DMS79 treated with DMSO at 0.1 percent for 48 hours (cell line): ENCODE measurements around the gene SCN4B.

ENCODE experiments used
- DNase-seq: peaks from one replicate; lab custom pipeline; 2025; lab: John Stamatoyannopoulos, UW

The SCN4B gene

DNA sequence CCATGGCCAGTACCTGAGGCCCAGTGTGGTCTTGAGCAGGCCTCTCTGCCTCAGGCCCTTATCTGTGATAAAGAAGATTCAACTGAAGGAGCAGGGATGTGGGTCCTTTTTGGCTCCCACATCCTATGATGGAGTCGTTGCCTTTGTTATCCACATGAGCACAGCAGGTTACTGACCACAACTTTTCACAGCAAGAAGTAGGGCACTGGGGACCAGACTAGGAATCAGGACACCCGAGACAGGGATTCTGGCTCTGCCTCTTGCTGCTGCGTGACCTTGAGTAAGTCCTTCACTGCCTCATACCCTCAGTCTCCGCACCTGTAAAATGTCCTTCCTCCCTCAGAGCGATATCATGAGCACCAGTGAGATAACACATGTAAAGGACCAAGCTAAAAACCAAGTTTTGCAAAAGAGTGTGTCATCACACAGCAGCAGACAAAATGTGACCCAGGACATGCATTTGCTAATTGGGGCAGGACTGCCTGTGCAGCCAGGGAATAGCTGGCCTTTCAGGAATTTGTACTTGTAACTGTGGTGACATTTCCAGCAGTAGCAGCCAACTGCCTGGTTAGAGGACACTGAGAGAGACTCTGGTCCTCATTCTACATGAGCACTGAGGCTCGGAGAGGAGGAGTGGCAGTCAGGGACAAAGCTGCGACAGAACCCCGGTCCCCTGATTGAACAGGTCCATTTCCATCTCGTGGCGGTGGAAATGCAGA is 52.6 kb downstream of the SCN4B start:
- DNase-seq, result no peak

DNA sequence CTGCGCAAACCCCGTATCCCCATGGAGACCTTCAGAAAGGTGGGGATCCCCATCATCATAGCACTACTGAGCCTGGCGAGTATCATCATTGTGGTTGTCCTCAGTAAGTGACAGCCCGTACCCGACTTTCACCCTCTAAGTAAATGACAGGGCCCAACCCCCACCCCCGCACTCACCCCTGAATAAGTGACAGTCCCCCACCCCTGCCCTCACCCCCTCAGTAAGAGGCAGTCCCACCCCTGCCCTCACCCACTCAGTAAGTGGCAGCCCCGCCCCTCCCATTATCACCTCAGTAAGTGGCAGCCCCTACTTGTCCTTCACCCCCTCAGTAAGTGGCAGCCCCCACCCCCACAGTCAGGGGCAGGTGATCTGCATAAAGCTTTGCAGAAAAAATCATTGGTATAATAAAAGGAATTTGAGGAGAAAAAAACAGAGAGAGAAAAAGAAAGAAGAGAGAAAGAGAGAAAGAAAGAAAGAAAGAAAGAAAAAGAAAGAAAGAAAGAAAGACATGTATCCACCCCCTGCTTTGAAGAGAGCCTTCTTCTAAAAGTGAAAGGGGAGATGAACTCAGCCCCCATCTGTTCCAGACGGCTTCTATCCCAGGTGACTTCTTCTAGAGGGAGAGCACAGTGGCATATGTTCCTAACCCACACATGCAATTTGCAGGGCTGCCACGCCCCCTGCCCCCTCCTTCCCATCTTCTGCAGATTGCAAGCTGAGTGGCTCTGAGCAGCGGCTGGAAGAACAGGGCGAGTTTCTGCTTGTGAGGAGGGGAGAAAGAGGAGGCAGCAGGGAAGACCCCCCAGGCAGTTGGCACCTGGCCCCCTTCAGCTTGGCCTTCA is 53.4 kb downstream of the SCN4B start:
- DNase-seq, result peak; percentile 71

DNA sequence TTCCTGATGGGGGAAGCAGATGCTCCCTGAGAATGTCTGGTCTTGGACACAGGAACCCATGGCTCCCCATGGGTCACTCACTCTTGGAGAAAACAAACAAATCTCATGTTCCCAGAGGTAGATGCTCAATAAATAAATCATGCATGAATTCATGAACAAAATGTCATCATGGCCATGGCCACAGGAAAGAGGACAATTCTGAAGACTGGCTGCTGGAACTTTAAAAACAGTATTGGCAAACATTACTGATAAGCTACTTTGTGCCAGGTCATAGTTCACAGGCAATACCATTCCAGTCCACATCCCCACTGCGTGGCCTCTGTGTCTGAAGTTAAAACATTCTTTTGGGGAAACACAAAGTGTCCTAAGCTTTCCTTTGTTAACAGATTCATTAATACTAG is 56.7 kb downstream of the SCN4B start:
- DNase-seq, result no peak

DNA sequence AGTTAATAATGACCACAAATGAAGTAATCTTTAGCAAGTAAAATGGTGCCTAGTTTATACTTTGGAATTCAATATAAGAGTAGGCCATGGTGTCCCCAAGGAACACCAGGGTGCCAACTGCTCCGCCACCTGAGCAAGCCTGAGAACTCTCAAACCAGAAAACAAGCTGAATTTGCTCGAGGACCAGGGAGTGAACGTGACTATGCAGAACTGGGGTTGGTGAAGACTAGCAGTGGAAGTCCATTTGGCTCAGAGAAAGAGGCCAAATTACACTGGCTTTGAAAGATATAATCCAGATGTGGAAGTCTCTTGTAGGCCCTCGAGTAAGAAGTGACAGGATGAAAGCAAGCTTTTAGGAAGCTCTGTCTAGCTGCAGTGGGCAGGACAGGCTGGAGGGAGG is 57.1 kb downstream of the SCN4B start:
- DNase-seq, result no peak

DNA sequence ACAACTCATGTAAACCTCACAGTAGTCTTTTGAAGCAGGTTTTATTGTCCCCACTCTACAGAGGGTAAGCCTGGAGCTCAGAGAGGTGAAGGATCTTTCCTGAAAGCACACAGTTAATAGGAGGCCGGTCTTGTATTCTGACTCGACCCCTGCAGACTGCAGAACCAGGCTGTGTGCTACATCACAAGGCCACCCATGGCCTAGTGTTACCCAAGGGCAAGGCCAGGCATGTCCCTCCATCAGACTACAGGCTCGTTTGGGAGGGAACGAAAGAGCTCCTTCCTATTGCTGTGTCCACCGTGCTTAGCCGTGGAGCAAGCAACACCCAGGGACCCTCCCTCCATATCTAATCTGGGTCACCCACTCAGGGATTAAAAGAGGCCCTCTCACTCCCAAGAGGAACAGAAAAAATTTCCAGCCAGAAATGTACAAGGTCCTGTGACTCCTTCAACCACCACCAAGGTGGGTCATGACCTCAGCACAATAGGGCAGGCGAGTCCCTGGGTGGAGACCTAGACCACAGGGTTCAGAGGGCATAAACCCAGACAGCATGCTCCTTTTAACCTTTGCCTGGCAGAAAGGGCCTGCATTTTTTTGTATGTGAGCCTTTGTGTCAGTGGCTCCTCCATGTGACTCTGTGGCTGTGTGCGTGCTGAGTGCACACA is 59.6 kb downstream of the SCN4B start:
- no peak for DNase-seq

DNA sequence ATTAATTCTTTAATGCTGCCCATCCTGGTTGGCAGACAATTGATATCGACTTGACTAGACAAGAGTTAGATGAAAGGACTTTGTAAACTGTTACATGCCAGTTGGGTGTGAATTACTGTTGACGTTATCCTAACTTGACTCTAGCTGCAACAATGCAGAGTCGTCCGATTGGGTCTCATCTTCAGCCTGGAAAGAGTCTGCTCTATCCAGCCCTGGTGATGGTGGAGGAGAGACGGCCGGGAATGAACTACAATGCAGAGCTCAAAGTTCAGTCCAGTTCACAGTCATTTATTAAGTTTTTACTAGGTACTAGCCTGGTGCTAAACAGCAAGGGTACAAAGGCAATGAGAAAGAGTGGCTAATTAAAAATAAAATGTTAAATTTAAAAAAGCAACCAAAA is 60.9 kb downstream of the SCN4B start:
- DNase-seq, result no peak

DNA sequence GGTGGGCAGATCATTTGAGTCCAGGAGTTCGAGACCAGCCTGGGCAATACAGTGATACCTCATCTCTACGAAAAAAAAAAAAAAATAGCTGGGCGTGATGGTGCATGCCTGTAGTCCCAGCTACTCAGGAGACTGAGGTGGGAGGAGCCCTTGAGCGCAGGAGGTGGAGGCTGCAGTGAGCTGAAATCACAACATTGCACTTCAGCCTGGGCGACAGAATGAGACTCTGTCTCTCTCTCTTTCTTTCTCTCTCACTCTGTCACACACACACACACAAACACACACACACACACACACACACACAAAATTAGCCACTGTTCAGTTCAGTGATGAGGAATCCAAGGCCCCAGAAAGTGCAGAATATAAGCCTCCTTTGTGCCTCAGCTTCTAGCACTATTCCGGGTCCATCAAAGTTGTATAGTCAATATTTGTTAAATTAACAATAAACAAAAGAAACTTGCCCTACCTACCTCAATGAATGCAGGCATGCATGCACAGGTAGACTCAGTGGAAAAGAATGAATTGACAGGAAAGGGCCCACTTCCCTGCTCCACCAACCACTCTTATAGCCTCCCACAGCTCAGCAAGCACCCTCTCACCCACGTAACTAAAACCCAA is 62.0 kb downstream of the SCN4B start:
- DNase-seq, result no peak

DNA sequence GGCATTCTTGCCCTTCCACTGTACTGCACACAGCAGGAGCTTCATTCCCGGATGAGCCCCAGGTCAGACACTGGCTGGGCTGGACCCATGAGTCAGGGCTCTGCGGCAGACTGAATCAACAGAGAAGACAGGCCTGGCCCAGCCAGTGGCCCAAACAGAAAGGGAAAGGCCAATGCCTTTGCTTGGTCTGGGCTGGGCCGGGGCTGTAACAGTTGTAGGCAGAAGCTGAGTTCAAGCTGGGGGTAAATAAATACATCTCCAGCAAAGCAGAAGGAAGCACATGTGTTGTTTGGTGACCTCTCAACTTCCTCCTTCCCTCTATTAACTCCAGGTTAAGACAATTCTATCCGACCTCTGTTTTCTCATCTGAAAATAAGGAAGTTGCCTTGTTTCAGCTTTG is 64.1 kb downstream of the SCN4B start:
- no peak for DNase-seq

DNA sequence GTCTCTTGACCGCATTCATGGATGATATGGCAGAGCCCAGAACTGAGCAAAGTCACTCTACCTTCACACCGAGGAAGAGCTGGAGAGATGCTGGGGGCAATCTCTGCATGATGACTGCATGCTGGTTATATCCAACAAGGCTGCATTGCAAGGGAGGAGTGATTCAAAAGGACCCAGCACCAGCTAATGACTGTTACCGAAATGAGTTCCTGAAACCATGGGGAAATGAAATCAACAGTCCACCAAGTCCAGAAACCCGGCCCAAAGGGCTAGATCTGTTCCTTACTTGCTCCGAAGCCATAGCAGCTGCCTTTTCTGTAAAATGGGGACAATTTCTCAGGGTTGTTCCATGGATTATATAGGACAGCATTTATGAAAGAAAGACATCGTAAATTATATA is 64.7 kb downstream of the SCN4B start:
- DNase-seq, result no peak

DNA sequence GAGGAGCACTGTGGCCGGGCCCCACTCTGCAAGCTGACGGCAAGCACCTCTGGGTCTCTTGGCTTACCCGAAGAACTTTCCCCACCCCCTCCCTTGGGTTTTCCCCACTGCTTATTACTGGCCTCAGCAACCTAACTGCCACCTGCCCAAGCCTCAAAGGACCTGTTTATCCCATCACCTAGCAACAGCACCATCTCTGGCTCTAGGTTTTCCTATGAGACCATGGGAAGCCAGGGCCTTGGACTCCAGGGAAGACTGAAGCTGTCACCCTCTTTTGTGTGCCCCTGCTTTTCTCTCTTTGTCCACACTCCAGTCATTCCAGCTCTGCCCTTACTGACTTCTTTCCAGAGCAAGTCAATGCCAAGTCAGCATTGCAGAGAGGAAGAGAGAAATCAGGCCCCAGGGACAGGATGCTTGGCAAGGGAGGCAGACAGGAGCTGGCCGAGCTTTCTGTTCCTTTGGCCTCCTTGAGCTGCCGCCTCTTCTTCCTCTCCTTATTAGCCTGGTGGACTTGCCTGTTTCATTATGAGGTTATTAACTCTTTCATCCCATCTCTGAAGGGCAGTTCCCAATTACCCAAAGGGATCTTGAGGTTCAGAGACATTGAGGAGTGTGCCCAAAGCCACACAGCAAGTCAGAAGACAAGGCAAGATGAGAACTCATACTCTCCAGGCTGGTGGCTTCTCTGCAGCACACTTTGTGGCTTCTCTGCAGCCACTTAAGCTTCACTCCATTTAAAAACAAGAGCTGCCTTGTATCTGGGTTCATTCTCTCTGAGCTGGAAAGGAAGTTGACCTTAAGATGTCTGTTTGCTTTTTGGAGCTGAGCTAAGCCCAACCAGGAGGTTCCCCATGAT is 65.5 kb downstream of the SCN4B start, which contains the start of gene SMIM35:
Gene SMIM35, minus strand, starts transcription at position 51 of the 856 bp plus-strand sequence. CDS start 206 bp downstream, outside the sequence.
- DNase-seq, result no peak

DNA sequence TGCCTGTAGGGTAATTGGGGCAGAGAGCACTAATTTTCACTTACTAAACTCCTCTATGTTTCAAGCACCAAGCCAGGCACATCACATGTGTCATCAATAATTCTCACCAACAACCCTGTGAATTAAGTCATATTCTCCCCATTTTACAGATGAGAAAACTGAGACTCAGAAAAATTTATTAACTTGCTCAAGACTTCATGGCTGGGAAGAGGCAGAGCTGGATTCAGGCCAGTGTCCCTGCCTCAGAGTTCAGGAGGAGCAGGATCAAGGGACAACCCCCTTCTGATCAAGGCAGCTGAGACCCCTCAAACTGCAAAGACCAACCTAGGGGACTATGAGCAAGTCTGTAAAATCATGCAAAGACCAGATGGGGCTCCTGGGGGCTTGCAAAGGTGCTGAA is 68.0 kb downstream of the SCN4B start:
- no peak for DNase-seq

DNA sequence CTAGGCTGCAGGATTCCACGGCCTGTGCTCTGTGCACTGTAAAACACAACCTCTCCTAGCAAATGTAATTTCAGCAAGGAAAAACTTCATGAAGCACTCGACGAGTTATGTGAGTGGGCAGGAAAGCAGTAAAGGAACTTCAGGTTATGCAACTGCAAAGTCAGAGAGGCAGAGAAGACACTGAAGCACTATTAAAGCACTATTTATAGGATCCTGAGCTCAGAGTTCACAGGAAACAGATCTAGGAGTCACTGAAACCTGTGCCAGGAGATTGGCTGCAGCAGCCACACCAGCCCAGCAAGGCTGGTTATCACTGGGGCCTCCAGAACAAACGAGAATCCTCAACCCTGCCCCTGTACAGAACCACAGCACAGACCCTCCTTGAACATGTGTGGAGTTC is 68.4 kb downstream of the SCN4B start:
- no peak for DNase-seq
